Ishikawa (cell line): ENCODE data around the gene FAM168A.

Source experiments
- CEBPB ChIP-seq: IDR thresholded peaks from 2 replicates; pipeline ENCODE4 v1.6.1; 2012
- NFIC ChIP-seq: IDR thresholded peaks from 2 replicates; pipeline ENCODE4 v1.6.1; 2012
- RAD21 ChIP-seq: IDR thresholded peaks from 2 replicates; pipeline ENCODE4 v1.6.1; 2012; ENCODE audit warnings: low read depth
- TAF1 ChIP-seq: IDR thresholded peaks from 2 replicates; pipeline ENCODE4 v1.6.1; 2012; ENCODE audit warnings: low read depth, mild to moderate bottlenecking
- TCF12 ChIP-seq: IDR thresholded peaks from 2 replicates; pipeline ENCODE4 v1.6.1; 2012; ENCODE audit warnings: low read depth
- TEAD4 ChIP-seq: IDR thresholded peaks from 2 replicates; pipeline ENCODE4 v1.6.1; 2012
- YY1 ChIP-seq: IDR thresholded peaks from 2 replicates; pipeline ENCODE4 v1.6.1; 2012; ENCODE audit warnings: low read depth
- ZBTB7A ChIP-seq: IDR thresholded peaks from 2 replicates; pipeline ENCODE4 v1.6.1; 2012; ENCODE audit warnings: low read depth

DNA sequence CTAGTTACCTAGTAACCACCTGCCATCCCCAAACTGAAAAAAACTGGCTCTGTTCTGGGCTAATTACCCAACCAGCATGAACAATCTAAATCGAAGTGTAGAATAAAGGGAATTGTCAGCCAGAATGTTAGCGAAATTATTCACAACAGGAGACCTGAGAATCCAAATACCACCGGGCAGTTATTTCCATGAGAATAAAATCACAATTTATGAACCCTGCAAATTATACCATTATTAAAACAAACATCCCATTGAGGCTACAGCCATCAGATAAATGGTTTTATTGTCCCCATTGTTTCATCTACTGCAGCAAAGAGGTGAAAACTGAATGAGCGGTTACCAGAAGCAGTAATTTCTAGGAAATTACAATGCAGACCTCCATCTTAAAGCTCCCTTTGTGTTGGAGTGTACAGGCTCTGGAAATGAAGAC, 21.7 kb downstream of the FAM168A start:
- TF ChIP-seq YY1 (no peak), CEBPB (no peak), TAF1 (no peak), ZBTB7A (no peak), TCF12 (no peak), NFIC (no peak), TEAD4 (no peak), RAD21 (no peak)
